Adrenal gland (tissue), 12 donors: ENCODE measurements around the gene FAM78B. TPM values are rescaled to one million over a fixed set of nuclear protein-coding genes. Genes with fewer than 3 reads are reported as not detected.

Experiments used
- DNase-seq, 7 donors: peaks; one replicate each; pipeline ENCODE4 v3.0.0-alpha.2; 2019 to 2020
- H3K27ac ChIP-seq, 5 donors: fragments of 200-600 bp; sonication (generic) in 4 of 5; 1 replicate in 3 of 5; 2 replicates in 2 of 5; pipeline versions ENCODE4 v1.5.1 to v1.8.0; 2016 to 2020; ENCODE audit warnings: mild to moderate bottlenecking in 1 of 5
- H3K27me3 ChIP-seq: fragments of 200-600 bp; 2 replicates; pipeline ENCODE4 v1.8.0; 2021
- H3K36me3 ChIP-seq, 2 donors: fragments of 200-600 bp; replicated peaks in 1 of 2; 1 replicate in 1 of 2; 2 replicates in 1 of 2; pipeline versions ENCODE4 v1.5.1 to v1.8.0; 2018 to 2022
- H3K4me1 ChIP-seq, 2 donors: fragments of 200-600 bp; replicated peaks in 1 of 2; 1 replicate in 1 of 2; 2 replicates in 1 of 2; pipeline versions ENCODE4 v1.5.1 to v1.8.0; 2018 to 2021
- H3K4me3 ChIP-seq, 4 donors: fragments of 200-600 bp; sonication (generic) in 3 of 4; one replicate each; pipeline ENCODE4 v1.5.1; 2016 to 2018
- H3K9me3 ChIP-seq, 3 donors: fragments of 200-600 bp; sonication (generic) in 1 of 3; replicated peaks in 1 of 3; 1 replicate in 2 of 3; 2 replicates in 1 of 3; pipeline versions ENCODE4 v1.5.1 to v1.8.0; 2016 to 2021
- CTCF ChIP-seq, 6 experiments: fragments of 450-650 bp in 4 of 6; fragments of 200-600 bp in 2 of 6; sonication (generic) in 1 of 6; IDR thresholded peaks; 1 replicate in 5 of 6; 2 replicates in 1 of 6; pipeline versions ENCODE4 v1.5.1 to v1.8.0; 2016 to 2021; ENCODE audit warnings: antibody characterized with exemption in 6 of 6, mild to moderate bottlenecking in 2 of 6, moderate library complexity in 1 of 6
- POLR2A ChIP-seq, 2 donors: fragments of 450-650 bp; IDR thresholded peaks; one replicate each; pipeline ENCODE4 v1.6.1; 2017; ENCODE audit warnings: antibody characterized with exemption in 2 of 2, mild to moderate bottlenecking in 2 of 2, moderate library complexity in 1 of 2
- WGBS, 4 donors: extraction: QIAGEN DNeasy Blood & Tissue Kit in 2 of 4; methylation state at CpG; one replicate each; pipeline versions ENCODE4 v1.1.5 to v1.1.7; 2013 to 2017; 5-methylcytosine and 5-hydroxymethylcytosine counted together
- intact Hi-C, 2 donors: fragments of 100-400 bp; cut with DNase I; formaldehyde crosslinking; loops; one replicate each; pipeline versions ENCODE4 v1.14.1 to v1.15.0; 2022 to 2023
- polyA plus RNA-seq, 3 donors: library from polyadenylated mRNA; stranded (reverse); fragments of 200-250 nt in 2 of 3; fragments of 350-450 nt in 1 of 3; fragmentation: Illumina TruSeq in 1 of 3; extraction: RNeasy Lipid Tissue Mini Kit (QIAGEN cat#74804) in 1 of 3; gene quantifications; one replicate each; pipeline ENCODE4 v1.2.3, GENCODE V29; 2013 to 2014
- total RNA-seq, 9 donors: library from RNA; depleted of rRNA in 4 of 9; stranded (reverse); fragments of >200 nt in 4 of 9; fragments of 120-200 nt in 1 of 9; fragmentation: NEBNext Ultra II Directional in 1 of 9; extraction: Animal tissue kit (Norgen Biotek cat#: 25700) in 1 of 9; gene quantifications; one replicate each; pipeline versions ENCODE4 v1.1.0 to v1.2.4, GENCODE V29; 2013 to 2023
- donor health status: healthy with polysubstance abuse.
- donor health status: Bipolar disorder and iron deficiency.
- donor health status: DM: yes; HTN: yes; CAD: no.
- donor health status: DM: no; HTN: no; CAD: no.
- donor health status: DM: no; HTN: no; CAD: no.
- donor health status: DM: yes; HTN: yes; CAD: no.

Gene FAM78B
- total and polyA plus RNA-seq, 12 donors, result 0.28 to 3.5 (median 0.98) TPM

- Histone ChIP-seq H3K4me3 (no peak overlapping the region), H3K27ac (no peak overlapping the region), H3K36me3 (no peaks in the 10 kb centered on the region), H3K4me1 (no peaks in the 10 kb centered on the region), H3K27me3 (no peaks in the 10 kb centered on the region), H3K9me3 (no peaks in the 10 kb centered on the region)
- intact Hi-C loops, result no loop called here
- WGBS, 4 donors, result 50 to 100% (median 95%) methylated on average over 1 of the region's 1 CpG
- TF ChIP-seq POLR2A (IDR thresholded peaks at IDR 0.05), result no peak
- no peak for TF ChIP-seq CTCF (IDR thresholded peaks at IDR 0.05)
- DNase-seq, result no peak
These were observed 38.6 kb downstream of the FAM78B start for GRCh38 chr1:166128195-166128594.

- TF ChIP-seq CTCF (IDR thresholded peaks at IDR 0.05), result no peak
- TF ChIP-seq POLR2A (IDR thresholded peaks at IDR 0.05), result no peak
- no peaks in the 10 kb centered on the region for H3K36me3 ChIP-seq
- H3K4me1 ChIP-seq, result no peaks in the 10 kb centered on the region
- no peaks in the 10 kb centered on the region for H3K27me3 ChIP-seq
- intact Hi-C loops, result no loop called here
- H3K9me3 ChIP-seq, result no peaks in the 10 kb centered on the region
- no peak overlapping the region for H3K27ac ChIP-seq
- no peak for DNase-seq
- no peak overlapping the region for H3K4me3 ChIP-seq
- 38 to 66% (median 46%) methylated on average over 1 of the region's 1 CpG for WGBS, 4 donors
These were observed 39.8 kb downstream of the FAM78B start for GRCh38 chr1:166127003-166127402.

- TF ChIP-seq CTCF (IDR thresholded peaks at IDR 0.05) (no peak), POLR2A (IDR thresholded peaks at IDR 0.05) (no peak)
- 71 to 90% (median 74%) methylated on average over 8 of the region's 8 CpGs for WGBS, 4 donors
- intact Hi-C loops, result no loop called here
These were observed 43.8 kb downstream of the FAM78B start for GRCh38 chr1:166122873-166123466.

GRCh38 chr1:166121010-166121409, 45.8 kb downstream of the FAM78B start:
- WGBS, 4 donors, result 83 to 90% (median 89%) methylated on average over 3 to 4 of the region's 4 CpGs
- no peaks in the 10 kb centered on the region for H3K4me1 ChIP-seq
- no peak for DNase-seq
- TF ChIP-seq CTCF (IDR thresholded peaks at IDR 0.05) (no peak), POLR2A (IDR thresholded peaks at IDR 0.05) (no peak)
- no peaks in the 10 kb centered on the region for H3K36me3 ChIP-seq
- no peak overlapping the region for H3K4me3 ChIP-seq
- no peaks in the 10 kb centered on the region for H3K9me3 ChIP-seq
- intact Hi-C loops, result no loop called here
- H3K27me3 ChIP-seq, result no peaks in the 10 kb centered on the region
- no peak overlapping the region for H3K27ac ChIP-seq

More at GRCh38 chr1:166122873-166123466, 43.8 kb downstream of the FAM78B start:
- H3K27ac ChIP-seq, result no peak overlapping the region
- no peak overlapping the region for H3K4me3 ChIP-seq
- H3K27me3 ChIP-seq, result no peaks in the 10 kb centered on the region
- DNase-seq, result no peak
- H3K36me3 ChIP-seq, result no peaks in the 10 kb centered on the region
- no peaks in the 10 kb centered on the region for H3K4me1 ChIP-seq
- no peaks in the 10 kb centered on the region for H3K9me3 ChIP-seq
